GM12874 (cell line): ENCODE data around the gene RAG1.

Source experiments
- TF ChIP-seq, protein P1 (sequence below): IDR thresholded peaks from 2 replicates; pipeline ENCODE4 v1.5.1; 2011; ENCODE audit warnings: low read depth, mild to moderate bottlenecking, control low read depth, low read length, moderate library complexity; ENCODE audit not compliant: insufficient read depth

Gene RAG1

DNA sequence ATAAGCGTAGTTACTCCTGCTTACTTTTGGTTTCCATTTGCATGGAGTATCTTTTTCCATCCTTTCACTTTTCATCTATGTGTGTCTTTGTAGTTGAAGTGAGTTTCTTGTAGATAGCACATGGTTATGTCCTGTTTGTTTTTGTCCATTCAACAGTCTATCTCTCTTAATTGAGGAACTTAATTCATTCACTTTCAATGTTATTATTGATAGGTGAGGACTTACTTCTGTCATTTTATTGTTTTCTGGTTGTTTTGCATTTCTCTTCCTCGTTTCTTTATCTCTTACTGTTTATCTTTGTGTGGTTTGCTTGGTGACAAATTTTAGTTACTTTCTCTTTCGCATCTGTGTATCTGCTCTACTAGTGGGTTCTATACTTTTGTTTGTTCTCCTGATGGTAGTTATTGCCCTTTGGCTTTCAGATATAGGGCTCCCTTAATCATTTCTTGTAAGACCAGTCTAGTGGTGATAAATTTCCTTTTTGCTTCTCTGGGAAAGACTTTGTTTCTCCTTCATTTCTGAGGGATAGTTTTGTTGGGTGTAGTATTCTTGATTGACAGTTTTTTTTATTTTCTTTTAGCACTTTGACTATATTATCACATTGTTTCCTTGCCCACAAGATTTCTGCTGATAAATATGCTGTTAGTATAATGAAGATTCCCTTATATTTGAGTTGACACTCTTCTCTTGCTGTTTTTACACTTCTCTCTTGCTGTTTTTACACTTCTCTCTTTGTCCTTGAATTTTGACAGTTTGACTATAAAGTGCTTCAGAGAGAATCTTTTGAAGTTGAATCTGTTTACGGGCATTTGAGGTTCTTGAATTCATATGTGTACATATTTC is 9.0 kb upstream of the RAG1 start:
- TF ChIP-seq, protein P1, sequence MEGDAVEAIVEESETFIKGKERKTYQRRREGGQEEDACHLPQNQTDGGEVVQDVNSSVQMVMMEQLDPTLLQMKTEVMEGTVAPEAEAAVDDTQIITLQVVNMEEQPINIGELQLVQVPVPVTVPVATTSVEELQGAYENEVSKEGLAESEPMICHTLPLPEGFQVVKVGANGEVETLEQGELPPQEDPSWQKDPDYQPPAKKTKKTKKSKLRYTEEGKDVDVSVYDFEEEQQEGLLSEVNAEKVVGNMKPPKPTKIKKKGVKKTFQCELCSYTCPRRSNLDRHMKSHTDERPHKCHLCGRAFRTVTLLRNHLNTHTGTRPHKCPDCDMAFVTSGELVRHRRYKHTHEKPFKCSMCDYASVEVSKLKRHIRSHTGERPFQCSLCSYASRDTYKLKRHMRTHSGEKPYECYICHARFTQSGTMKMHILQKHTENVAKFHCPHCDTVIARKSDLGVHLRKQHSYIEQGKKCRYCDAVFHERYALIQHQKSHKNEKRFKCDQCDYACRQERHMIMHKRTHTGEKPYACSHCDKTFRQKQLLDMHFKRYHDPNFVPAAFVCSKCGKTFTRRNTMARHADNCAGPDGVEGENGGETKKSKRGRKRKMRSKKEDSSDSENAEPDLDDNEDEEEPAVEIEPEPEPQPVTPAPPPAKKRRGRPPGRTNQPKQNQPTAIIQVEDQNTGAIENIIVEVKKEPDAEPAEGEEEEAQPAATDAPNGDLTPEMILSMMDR, result no peak

DNA sequence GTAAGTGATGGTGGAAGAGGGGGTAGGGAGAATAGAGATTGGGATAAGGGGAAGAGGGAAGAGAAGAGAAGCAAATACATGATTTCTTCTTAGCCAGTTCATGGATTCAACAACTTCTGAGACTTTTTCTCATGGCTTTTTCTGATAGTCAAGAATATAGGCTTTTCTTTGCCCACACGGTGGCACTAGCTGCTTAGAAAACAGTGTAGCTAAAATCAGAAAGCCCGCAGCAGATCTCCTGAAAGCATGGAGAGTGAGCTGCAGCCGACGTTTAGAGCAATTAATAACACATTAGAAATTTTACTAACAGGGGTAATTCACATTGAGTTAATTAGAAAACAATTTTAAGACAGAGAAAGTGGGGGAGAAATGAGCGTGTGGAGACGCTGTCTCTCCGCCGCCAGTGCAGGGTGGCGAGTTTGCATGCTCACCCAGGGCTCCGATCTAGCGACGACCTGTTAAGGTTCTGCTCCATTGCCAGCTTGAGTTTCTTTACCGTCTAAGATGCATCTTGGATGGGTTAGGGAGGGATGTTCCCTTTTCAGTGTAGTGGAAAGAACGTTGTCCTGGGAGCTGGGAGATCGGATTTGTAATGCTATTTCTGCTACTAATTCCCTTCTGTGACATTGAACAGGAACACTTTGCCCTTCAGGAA is 3.3 kb upstream of the RAG1 start:
- TF ChIP-seq, protein P1, result peak; percentile 48; the same call in 1 of the 2 replicates

DNA sequence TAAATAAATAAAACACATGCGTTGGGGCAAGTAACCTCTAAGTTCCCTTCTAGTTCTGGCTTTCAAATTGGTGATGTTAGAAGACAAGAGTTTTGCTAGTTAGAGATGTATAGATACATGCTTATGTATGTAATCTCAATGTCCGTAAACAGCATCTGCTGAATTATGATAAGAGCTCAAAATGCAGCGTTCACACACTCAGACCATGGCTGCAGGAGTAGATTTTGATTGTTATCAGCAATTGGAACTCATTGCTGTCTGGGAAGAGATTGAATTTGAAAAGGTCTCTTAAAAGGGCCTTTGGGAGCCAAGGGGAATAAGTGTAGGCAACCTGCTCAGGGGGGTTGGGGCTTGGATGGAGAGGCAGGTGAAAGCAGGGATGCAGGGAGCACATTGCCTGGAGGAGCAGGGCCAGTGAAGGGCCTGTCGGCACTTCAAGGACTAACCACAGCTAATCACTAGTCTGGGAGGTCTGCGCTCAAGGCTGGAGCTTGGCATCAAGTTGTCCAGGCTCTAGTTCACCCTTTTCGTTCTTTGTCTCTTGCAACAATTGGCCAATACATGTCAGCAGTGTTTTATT is 2.7 kb upstream of the RAG1 start:
- TF ChIP-seq, protein P1, result no peak

DNA sequence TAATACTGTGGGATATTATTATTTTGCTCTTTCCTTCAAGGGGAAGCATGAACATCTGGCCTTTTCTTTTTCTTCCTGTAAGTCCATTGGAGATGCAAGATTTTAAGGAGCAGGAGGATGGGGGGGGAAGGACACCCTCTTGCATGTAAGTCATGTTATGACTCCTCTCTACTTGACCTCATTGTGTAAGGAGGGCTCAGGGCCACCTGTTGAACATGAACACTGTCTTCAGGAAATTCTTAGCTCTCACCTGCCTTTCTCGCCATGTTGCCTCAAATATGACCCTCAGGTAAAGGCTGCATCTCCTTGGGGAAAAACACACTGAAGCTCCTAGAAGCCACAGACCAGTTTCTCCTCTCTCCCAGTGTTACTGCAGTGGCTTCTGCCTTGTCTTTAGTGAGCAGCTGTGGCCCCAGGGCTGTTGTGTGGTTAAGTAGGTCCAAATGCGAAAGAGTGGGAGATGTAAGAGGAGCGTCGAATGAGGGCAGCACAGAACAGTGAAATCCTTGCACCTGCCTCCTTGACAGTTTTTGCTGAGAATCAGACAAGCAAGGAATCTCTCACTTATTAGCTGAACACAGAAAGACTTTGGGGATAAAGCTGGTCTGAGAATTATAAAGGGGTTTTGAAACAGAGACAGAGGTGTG is 1.3 kb upstream of the RAG1 start:
- TF ChIP-seq, protein P1, result no peak

DNA sequence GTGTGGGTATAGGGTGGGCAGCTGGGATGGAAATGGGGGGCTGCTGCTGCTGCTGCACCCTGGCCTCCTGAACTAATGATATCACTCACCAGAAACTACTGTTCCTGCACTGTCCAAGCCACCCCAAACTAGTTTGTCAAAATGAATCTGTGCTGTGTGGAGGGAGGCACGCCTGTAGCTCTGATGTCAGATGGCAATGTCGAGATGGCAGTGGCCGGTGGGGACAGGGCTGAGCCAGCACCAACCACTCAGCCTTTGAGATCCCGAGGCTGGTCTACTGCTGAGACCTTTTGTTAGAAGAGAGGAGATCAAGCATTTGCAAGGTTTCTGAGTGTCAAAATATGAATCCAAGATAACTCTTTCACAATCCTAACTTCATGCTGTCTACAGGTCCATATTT is 1.3 kb downstream of the RAG1 start:
- TF ChIP-seq, protein P1, result no peak

DNA sequence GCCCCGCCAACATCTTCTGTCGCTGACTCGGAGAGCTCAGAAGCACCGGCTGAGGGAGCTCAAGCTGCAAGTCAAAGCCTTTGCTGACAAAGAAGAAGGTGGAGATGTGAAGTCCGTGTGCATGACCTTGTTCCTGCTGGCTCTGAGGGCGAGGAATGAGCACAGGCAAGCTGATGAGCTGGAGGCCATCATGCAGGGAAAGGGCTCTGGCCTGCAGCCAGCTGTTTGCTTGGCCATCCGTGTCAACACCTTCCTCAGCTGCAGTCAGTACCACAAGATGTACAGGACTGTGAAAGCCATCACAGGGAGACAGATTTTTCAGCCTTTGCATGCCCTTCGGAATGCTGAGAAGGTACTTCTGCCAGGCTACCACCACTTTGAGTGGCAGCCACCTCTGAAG is 6.7 kb downstream of the RAG1 start:
- TF ChIP-seq, protein P1, result no peak

DNA sequence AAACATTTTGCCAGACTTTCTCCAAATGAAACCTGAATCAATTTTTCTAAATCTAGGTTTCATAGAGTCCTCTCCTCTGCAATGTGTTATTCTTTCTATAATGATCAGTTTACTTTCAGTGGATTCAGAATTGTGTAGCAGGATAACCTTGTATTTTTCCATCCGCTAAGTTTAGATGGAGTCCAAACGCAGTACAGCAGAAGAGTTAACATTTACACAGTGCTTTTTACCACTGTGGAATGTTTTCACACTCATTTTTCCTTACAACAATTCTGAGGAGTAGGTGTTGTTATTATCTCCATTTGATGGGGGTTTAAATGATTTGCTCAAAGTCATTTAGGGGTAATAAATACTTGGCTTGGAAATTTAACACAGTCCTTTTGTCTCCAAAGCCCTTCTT is 9.6 kb downstream of the RAG1 start:
- TF ChIP-seq, protein P1, result no peak
